NCI-H345 treated with DMSO at 0.1 percent for 48 hours (cell line): ENCODE measurements around the gene SLC7A1.

ENCODE experiments used
- DNase-seq: peaks from one replicate; lab custom pipeline; 2025; ENCODE audit not compliant: unreplicated experiment; lab: John Stamatoyannopoulos, UW

The SLC7A1 gene

GRCh38 chr13:29464105-29464679 lies 131.3 kb downstream of the SLC7A1 start:
- DNase-seq: no peak

GRCh38 chr13:29459813-29460355 lies 135.6 kb downstream of the SLC7A1 start:
- DNase-seq: no peak
